Measurements from ENCODE around the gene FIGNL2. TPM values are rescaled to one million over a fixed set of nuclear protein-coding genes. Genes with fewer than 3 reads are reported as not detected.

Gene FIGNL2
- total and polyA plus RNA-seq, 2 of the 4 experiments (the other 2 are of a cell fraction), result under 0.01 to 0.12 TPM

DNA sequence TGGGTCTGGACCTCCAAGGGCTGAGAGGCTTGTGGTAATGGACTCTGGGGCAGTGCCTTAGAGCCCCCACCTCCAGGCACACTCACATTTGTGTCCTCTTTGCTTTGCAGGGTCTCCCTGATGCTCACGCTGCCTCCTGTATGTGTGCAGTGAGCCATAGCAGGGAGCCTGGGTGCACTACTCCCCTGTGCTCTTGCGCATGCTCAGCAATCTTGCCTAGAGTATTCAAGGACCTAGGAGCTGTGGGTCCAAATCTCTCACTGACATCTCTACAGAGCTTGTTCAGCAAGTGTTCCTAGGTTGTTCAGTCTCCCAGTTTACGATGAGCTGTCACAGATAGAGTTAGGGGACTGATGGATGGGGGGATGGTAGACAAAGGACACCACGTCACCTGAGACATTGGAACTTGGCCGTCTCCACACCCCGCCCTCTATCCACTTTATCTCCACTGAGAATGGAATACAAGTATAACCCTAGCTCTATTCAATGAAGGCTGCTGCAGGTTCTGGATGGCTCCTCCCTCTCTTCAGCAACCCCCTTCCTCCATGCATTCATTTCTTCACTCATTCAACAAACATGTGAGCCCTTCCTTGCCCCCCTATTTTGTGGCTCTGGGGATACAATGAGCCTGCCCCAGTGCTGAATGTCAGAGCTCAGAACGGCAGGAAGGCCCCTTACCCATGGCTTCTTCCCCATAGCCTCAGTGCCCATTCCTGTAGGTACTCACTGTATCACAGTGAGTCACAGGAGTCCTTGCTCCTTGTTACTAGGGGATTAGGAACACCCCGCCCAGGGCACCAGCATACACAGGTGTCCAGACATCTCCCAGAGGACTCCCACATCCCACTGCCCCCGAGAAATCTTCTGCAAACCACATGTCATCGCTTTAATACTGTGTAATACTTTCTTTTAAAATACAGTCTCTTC is 31.2 kb downstream of the FIGNL2 start:
- Histone ChIP-seq H3K14ac (replicated peaks; ENCODE audit: low read depth, low read length) (no peak overlapping the region), H3K23ac (ENCODE audit: low read depth, low read length) (no peak overlapping the region), H3K18ac (ENCODE audit: low read depth, low read length) (no peak overlapping the region), H3K4ac (ENCODE audit: low read depth, low read length) (no peak overlapping the region), H3K27ac (ENCODE audit: insufficient read depth, low read length) (no peak overlapping the region), H3K4me3 (ENCODE audit: insufficient read depth, low read depth, low read length) (no peak overlapping the region), H3K9me3 (ENCODE audit: control insufficient read depth, insufficient read depth, low read length) (no peaks in the 10 kb centered on the region), H2AK5ac (ENCODE audit: low read depth, low read length) (no peak overlapping the region), H3K27me3 (ENCODE audit: control insufficient read depth, insufficient read depth, low read length) (no peaks in the 10 kb centered on the region; the same call in 1 of the 2 replicates), H3K4me2 (ENCODE audit: low read depth, low read length) (no peak overlapping the region), H3K9me1 (ENCODE audit: insufficient read depth, low read length) (no peaks in the 10 kb centered on the region; the same call in 1 of the 2 replicates), H3K36me3 (ENCODE audit: control insufficient read depth, insufficient read depth, low read length) (no peaks in the 10 kb centered on the region), H2AFZ (replicated peaks; ENCODE audit: low read length, poor library complexity) (no peak overlapping the region), H3K4me1 (ENCODE audit: control insufficient read depth, insufficient read depth, low read length) (peaks cover 10% of the 10 kb centered on the region; the same call in 1 of the 2 replicates), H4K20me1 (ENCODE audit: insufficient read depth, low read length) (no peaks in the 10 kb centered on the region), H2BK15ac (ENCODE audit: low read depth, low read length) (0 out of 3 replicates have a peak overlapping the region, but pooled peaks have one; percentile 16), H2BK5ac (ENCODE audit: low read depth, low read length, poor library complexity, severe bottlenecking) (no peak overlapping the region), H4K8ac (ENCODE audit: low read depth in 2 of 2, low read length in 2 of 2) (no peak overlapping the region), H3K56ac (ENCODE audit: extremely low read depth, insufficient read depth, low read length) (no peak overlapping the region), H3K79me1 (ENCODE audit: low read depth in 1 of 2, low read length in 2 of 2) (0 out of 4 replicates have a peak, but pooled peaks cover 0 to 2% of the 10 kb centered on the region in 2 experiments), H4K5ac (ENCODE audit: low read depth, low read length) (no peak overlapping the region), H3K9ac (ENCODE audit: low read depth, low read length) (no peak overlapping the region), H4K91ac (ENCODE audit: insufficient read depth, low read depth, low read length) (no peak overlapping the region), H2AK9ac (replicated peaks; ENCODE audit: low read depth, low read length, poor library complexity) (no peak overlapping the region), H2BK20ac (ENCODE audit: low read depth, low read length) (no peak overlapping the region; the same call in 1 of the 2 replicates), H2BK120ac (ENCODE audit: low read depth, low read length) (no peak overlapping the region)
- in situ Hi-C loops (cut with MboI; ENCODE audit: low sequenced_read_pairs), result no loop called here
- dilution Hi-C loops (cut with HindIII; ENCODE audit: low sequenced_read_pairs, unreplicated experiment), result no loop called here
- TF ChIP-seq MAFK (IDR thresholded peaks at IDR 0.05; ENCODE audit: low read depth, low read length) (no peak), POLR2A (IDR thresholded peaks at IDR 0.05; ENCODE audit: low read depth, low read length) (no peak), SMC3 (IDR thresholded peaks at IDR 0.05; ENCODE audit: low read depth, low read length) (no peak)
- WGBS, 2 experiments (ENCODE audit: extremely low coverage in 2 of 2, insufficient read length in 1 of 2), result 97% methylated on average over 3 of the region's 10 CpGs; no CpG with 5 or more reads in 1 of the 2 experiments
- intact Hi-C loops (cut with micrococcal nuclease), result no loop called here
- DNase-seq, result no peak
- POLR2A ChIA-PET (ENCODE audit: unreplicated experiment), result no interaction called here
- CTCF ChIA-PET, result no interaction called here
- no TSS peak for BruUV-seq (replicated peaks)
- ATAC-seq (ENCODE audit: low read depth), result no peak

Measured in IMR-90 (cell line).